GM12878 (cell line): ENCODE results near the gene STARD10. TPM values are rescaled to one million over a fixed set of nuclear protein-coding genes. Genes with fewer than 3 reads are reported as not detected.

Experiments
- ATAC-seq: fragments of 200-7000 bp; cut with Tn5 transposase; 3 replicates; pipeline ENCODE4 v1.9.1; 2020; ENCODE audit warnings: mild to moderate bottlenecking, moderate library complexity
- BruUV-seq: library from RNA; stranded (reverse); fragments of 400-500 nt; replicated peaks from 2 replicates; lab custom pipeline; 2021; lab: Mats Ljungman, UMichigan
- CTCF ChIA-PET: fragments of 300-600 bp; sonication (Branson Sonifier 250); formaldehyde crosslinking; extraction: SDS; loops from one replicate; lab custom pipeline; 2021; ENCODE audit warnings: inconsistent platforms; lab: Yijun Ruan, JAX
- POLR2A ChIA-PET: fragments of 350-600 bp; formaldehyde crosslinking; extraction: SDS; loops from one replicate; lab custom pipeline; 2021; ENCODE audit warnings: inconsistent platforms; lab: Charles Lee
- RAD21 ChIA-PET: fragments of 300-600 bp; sonication (Branson Sonifier 250); formaldehyde crosslinking; loops from one replicate; lab custom pipeline; 2023; ENCODE audit warnings: antibody characterized with exemption; ENCODE audit not compliant: unreplicated experiment; lab: Charles Lee
- SMC1A ChIA-PET: fragments of 300-600 bp; sonication (Branson Sonifier 250); formaldehyde crosslinking; loops from one replicate; lab custom pipeline; 2023; ENCODE audit not compliant: unreplicated experiment, uncharacterized antibody; lab: Charles Lee
- DNase-seq: peaks from one replicate; pipeline ENCODE4 v3.0.0-alpha.2; 2011; ENCODE audit warnings: low read depth, low spot score
- FAIRE-seq: peaks from 3 replicates; lab custom pipeline; 2011; peaks lifted over from hg19 to GRCh38; lab: Jason Lieb, UNC
- H2AFZ ChIP-seq: 2 replicates; pipeline ENCODE4 v1.6.0; 2011; ENCODE audit warnings: low read depth, low read length, control low read depth; ENCODE audit not compliant: control insufficient read depth
- H3K27ac ChIP-seq: 2 replicates; pipeline ENCODE4 v1.5.1; 2011; ENCODE audit warnings: control low read depth; ENCODE audit not compliant: control insufficient read depth, insufficient read depth
- H3K27me3 ChIP-seq, 2 experiments: replicated peaks in 1 of 2; 2 replicates each; pipeline versions ENCODE4 v1.6.0 to v1.6.1; 2011; ENCODE audit warnings: low read length in 1 of 2; ENCODE audit not compliant: control insufficient read depth in 2 of 2, insufficient read depth in 2 of 2
- H3K36me3 ChIP-seq, 2 experiments: 2 replicates each; pipeline ENCODE4 v1.5.1; 2011; ENCODE audit warnings: low read length in 1 of 2; ENCODE audit not compliant: control insufficient read depth in 2 of 2, insufficient read depth in 2 of 2
- H3K4me1 ChIP-seq: 2 replicates; pipeline ENCODE4 v1.6.1; 2011; ENCODE audit warnings: mild to moderate bottlenecking, low read length, moderate library complexity, mixed read lengths; ENCODE audit not compliant: control insufficient read depth, insufficient read depth
- H3K4me2 ChIP-seq: 2 replicates; pipeline ENCODE4 v1.6.0; 2011; ENCODE audit warnings: control low read depth; ENCODE audit not compliant: control insufficient read depth, insufficient read depth
- H3K4me3 ChIP-seq: fragments of 200-600 bp; sonication (generic); 2 replicates; pipeline ENCODE4 v1.5.1; 2016
- H3K79me2 ChIP-seq: 2 replicates; pipeline ENCODE4 v1.6.0; 2011; ENCODE audit warnings: low read length; ENCODE audit not compliant: control insufficient read depth, insufficient read depth
- H3K9ac ChIP-seq: 2 replicates; pipeline ENCODE4 v1.8.0; 2011; ENCODE audit warnings: low read length, control low read depth, mixed read lengths; ENCODE audit not compliant: control insufficient read depth, insufficient read depth
- H3K9me3 ChIP-seq: replicated peaks from 3 replicates; pipeline ENCODE4 v1.5.1; 2011; ENCODE audit warnings: mild to moderate bottlenecking, low read length; ENCODE audit not compliant: control insufficient read depth, insufficient read depth
- H4K20me1 ChIP-seq: 2 replicates; pipeline ENCODE4 v1.6.0; 2011; ENCODE audit not compliant: control insufficient read depth, insufficient read depth
- ATF2 ChIP-seq: IDR thresholded peaks from 2 replicates; pipeline ENCODE4 v1.6.1; 2012; ENCODE audit warnings: low read length, inconsistent platforms
- BCL3 ChIP-seq: IDR thresholded peaks from 2 replicates; pipeline ENCODE4 v1.6.1; 2011; ENCODE audit warnings: borderline replicate concordance, low read depth, mild to moderate bottlenecking, moderate library complexity, low read length; ENCODE audit not compliant: insufficient read depth, poor library complexity, severe bottlenecking
- HSF1 ChIP-seq: fragments of 150-350 bp; IDR thresholded peaks from 2 replicates; pipeline ENCODE4 v1.6.1; 2014; ENCODE audit warnings: mild to moderate bottlenecking, low read depth, low read length
- POLR2A ChIP-seq: IDR thresholded peaks from 2 replicates; pipeline ENCODE4 v1.6.1; 2011; ENCODE audit warnings: low read depth, mild to moderate bottlenecking, low read length
- POLR2AphosphoS2 ChIP-seq: IDR thresholded peaks from 2 replicates; pipeline ENCODE4 v1.6.1; 2011; ENCODE audit warnings: low read depth, mild to moderate bottlenecking, low read length, improper control_type of control experiment, moderate library complexity
- POLR2AphosphoS5 ChIP-seq: IDR thresholded peaks from 2 replicates; pipeline ENCODE4 v1.6.1; 2011; ENCODE audit warnings: mild to moderate bottlenecking, low read length, inconsistent platforms
- SMC3 ChIP-seq: IDR thresholded peaks from 2 replicates; pipeline ENCODE4 v1.6.1; 2011; ENCODE audit warnings: low read length, improper control_type of control experiment, borderline replicate concordance
- ZNF274 ChIP-seq: IDR thresholded peaks from one replicate; pipeline ENCODE4 v1.8.0; 2011; ENCODE audit not compliant: insufficient read length, insufficient read depth
- WGBS: methylation state at CpG from one replicate; pipeline ENCODE4 v1.1.6; 2016; ENCODE audit warnings: low lambda C conversion rate; ENCODE audit not compliant: insufficient replicate concordance, insufficient coverage; ENCODE audit errors: missing lambda C conversion rate; 5-methylcytosine and 5-hydroxymethylcytosine counted together
- in situ Hi-C: fragments of 300-500 bp; cut with MboI; formaldehyde crosslinking; loops from 9 replicates; pipeline ENCODE4 v1.14.3; 2018; ENCODE audit warnings: mixed read lengths
- intact Hi-C: fragments of 100-400 bp; cut with micrococcal nuclease; formaldehyde crosslinking; loops from one replicate; pipeline ENCODE4 v1.14.2; 2022; ENCODE audit not compliant: unreplicated experiment
- polyA plus RNA-seq, 11 experiments: library from polyadenylated mRNA; depleted of rRNA in 4 of 11; unstranded in 6 of 11; stranded (reverse) in 5 of 11; fragments of >200 nt; fragmentation: Nextera tagmentation in 4 of 11; fragmentation: Illumina TruSeq in 1 of 11; extraction: Ambion mirVana in 4 of 11; extraction: Trizol in 1 of 11; gene quantifications; 1 replicate in 1 of 11; 2 replicates in 10 of 11; pipeline versions ENCODE4 v1.2.1 to v1.2.3, GENCODE V29; 2011 to 2016; ENCODE audit warnings: inconsistent platforms in 2 of 11, missing spikeins in 2 of 11, low read depth in 1 of 11
- total RNA-seq, 4 experiments: library from RNA; depleted of rRNA in 3 of 4; stranded (reverse); fragments of >200 nt in 3 of 4; fragmentation: Illumina TruSeq in 1 of 4; extraction: Trizol in 1 of 4; gene quantifications; 2 replicates each; pipeline versions ENCODE4 v1.2.1 to v1.2.3, GENCODE V29; 2013 to 2021

The STARD10 gene
- total and polyA plus RNA-seq, 10 of the 15 experiments (the other 5 are each of a cell fraction or from before 2014, with no cell fraction given): 0.15 to 43.2 (median 23.1) TPM

- peak; percentile 75 for TF ChIP-seq SMC3
Measured at GRCh38 chr11:72831521-72832300, 37.9 kb upstream of the STARD10 start (continued).

GRCh38 chr11:72829884-72830533 is 36.2 kb upstream of the STARD10 start:
- intact Hi-C loops: no loop called here
- no peak for TF ChIP-seq ATF2
- 0 out of 2 replicates have a peak, but pooled peaks have one; percentile 18 for TF ChIP-seq POLR2AphosphoS5
- TF ChIP-seq BCL3: peak; percentile 1
- TF ChIP-seq POLR2AphosphoS2: no peak
- peak; percentile 50; the same call in 1 of the 2 replicates for TF ChIP-seq POLR2A
- TF ChIP-seq ZNF274: no peak
- TF ChIP-seq HSF1: no peak
- in situ Hi-C loops: loop anchor here (5.0 to 25.0 kb wide), 2 partner anchors 357 to 412 kb away; no protein-coding TSS in a partner anchor
- no peak overlapping the region for H3K27ac ChIP-seq
- ChIA-PET RAD21 (interaction anchor here (4.2 kb wide), 1 partner anchor 348 kb away, joined by 51 read pairs; no protein-coding TSS in a partner anchor), POLR2A (no interaction called here), SMC1A (interaction anchor here (8.0 kb wide), 1 partner anchor 348 kb away, joined by 65 read pairs; no protein-coding TSS in a partner anchor), CTCF (interaction anchor here (1.2 to 8.7 kb wide), 4 partner anchors 20 to 348 kb away, joined by 3 to 128 read pairs (median 4); no protein-coding TSS in a partner anchor)
- no peaks in the 10 kb centered on the region for H3K27me3 ChIP-seq
- H2AFZ ChIP-seq: no peak overlapping the region
- whole genome bisulfite sequencing: 81% methylated on average over 5 of the region's 5 CpGs
- no peaks in the 10 kb centered on the region for H3K9me3 ChIP-seq
- no peak overlapping the region for H3K9ac ChIP-seq
- ATAC-seq (no peak), FAIRE-seq (no peak), DNase-seq (no peak)
- H3K4me3 ChIP-seq: no peak overlapping the region
- H3K79me2 ChIP-seq: no peaks in the 10 kb centered on the region
- peaks cover 22 to 27% of the 10 kb centered on the region in 2 experiments for H3K36me3 ChIP-seq
- H4K20me1 ChIP-seq: no peaks in the 10 kb centered on the region; the same call in 1 of the 2 replicates
- H3K4me1 ChIP-seq: peaks cover 8% of the 10 kb centered on the region
- H3K4me2 ChIP-seq: no peak overlapping the region
- no TSS peak for BruUV-seq
